PC-3 (cell line): ENCODE measurements around the gene SMC1A. TPM values are rescaled to one million over a fixed set of nuclear protein-coding genes. Genes with fewer than 3 reads are reported as not detected.

Experiments used
- ATAC-seq: fragments of 200-7000 bp; cut with Tn5 transposase; 2 replicates; pipeline ENCODE4 v1.9.1; 2020; ENCODE audit warnings: mild to moderate bottlenecking, moderate library complexity
- BruUV-seq: library from RNA; stranded (reverse); fragments of 400-500 nt; replicated peaks from 2 replicates; lab custom pipeline; 2021; lab: Mats Ljungman, UMichigan
- CTCF ChIA-PET: fragments of 300-600 bp; sonication (Branson Sonifier 250); formaldehyde crosslinking; loops from one replicate; lab custom pipeline; 2022; ENCODE audit warnings: antibody characterized with exemption; lab: Charles Lee
- POLR2A ChIA-PET: fragments of 300-600 bp; sonication (Branson Sonifier 250); formaldehyde crosslinking; loops from one replicate; lab custom pipeline; 2022; ENCODE audit warnings: antibody characterized with exemption; ENCODE audit not compliant: unreplicated experiment; lab: Charles Lee
- DNase-seq: peaks from one replicate; pipeline ENCODE4 v3.0.0-alpha.2; 2015
- H2AFZ ChIP-seq: fragments of 300-600 bp; sonication (generic); 2 replicates; pipeline ENCODE4 v1.6.0; 2016; ENCODE audit warnings: antibody characterized with exemption, low read length
- H3F3A ChIP-seq: fragments of 300-600 bp; sonication (generic); one replicate; pipeline ENCODE4 v1.6.0; 2017; ENCODE audit warnings: antibody characterized with exemption, low read length, control low read depth, mild to moderate bottlenecking; ENCODE audit not compliant: unreplicated experiment
- H3K27ac ChIP-seq: fragments of 300-600 bp; sonication (generic); 2 replicates; pipeline ENCODE4 v1.5.1; 2016; ENCODE audit warnings: mild to moderate bottlenecking, low read length
- H3K27me3 ChIP-seq: fragments of 300-600 bp; sonication (generic); 2 replicates; pipeline ENCODE4 v1.6.1; 2016; ENCODE audit warnings: low read length, mixed read lengths
- H3K36me3 ChIP-seq: fragments of 300-600 bp; sonication (generic); 2 replicates; pipeline ENCODE4 v1.6.1; 2016; ENCODE audit warnings: low read depth, mixed run types, low read length, mixed read lengths
- H3K4me1 ChIP-seq: fragments of 300-600 bp; sonication (generic); 2 replicates; pipeline ENCODE4 v1.5.1; 2016; ENCODE audit warnings: low read length; ENCODE audit not compliant: insufficient read depth
- H3K4me2 ChIP-seq: fragments of 300-600 bp; sonication (generic); 2 replicates; pipeline ENCODE4 v1.6.0; 2016; ENCODE audit warnings: low read length
- H3K4me3 ChIP-seq: fragments of 300-600 bp; sonication (generic); 2 replicates; pipeline ENCODE4 v1.5.1; 2016; ENCODE audit warnings: mild to moderate bottlenecking, low read length, mixed read lengths
- H3K79me2 ChIP-seq: fragments of 300-600 bp; sonication (generic); 2 replicates; pipeline ENCODE4 v1.6.1; 2017; ENCODE audit warnings: low read length, mixed read lengths
- H3K9ac ChIP-seq: fragments of 300-600 bp; sonication (generic); 2 replicates; pipeline ENCODE4 v1.6.0; 2016; ENCODE audit warnings: mild to moderate bottlenecking, low read length
- H3K9me2 ChIP-seq: fragments of 300-600 bp; sonication (generic); replicated peaks from 2 replicates; pipeline ENCODE4 v1.6.1; 2016; ENCODE audit warnings: mixed run types, low read length, mixed read lengths
- H3K9me3 ChIP-seq: fragments of 300-600 bp; sonication (generic); 2 replicates; pipeline ENCODE4 v1.6.1; 2016; ENCODE audit warnings: low read length, mixed read lengths
- H4K20me1 ChIP-seq: fragments of 300-600 bp; sonication (generic); 2 replicates; pipeline ENCODE4 v1.6.1; 2016; ENCODE audit warnings: low read length, mixed read lengths
- CTCF ChIP-seq: fragments of 300-600 bp; sonication (generic); conservative IDR thresholded peaks from 2 replicates; pipeline ENCODE4 v1.5.1; 2017; ENCODE audit warnings: antibody characterized with exemption, low read depth, mild to moderate bottlenecking, low read length
- EZH2 ChIP-seq: fragments of 300-600 bp; sonication (generic); IDR thresholded peaks from one replicate; pipeline ENCODE4 v1.6.1; 2017; ENCODE audit warnings: antibody characterized with exemption, mild to moderate bottlenecking, low read length; ENCODE audit not compliant: unreplicated experiment
- EZH2phosphoT487 ChIP-seq: fragments of 300-600 bp; sonication (generic); IDR thresholded peaks from 2 replicates; pipeline ENCODE4 v1.6.1; 2018; ENCODE audit warnings: mild to moderate bottlenecking, antibody characterized with exemption, low read length, borderline replicate concordance
- intact Hi-C: fragments of 100-400 bp; cut with micrococcal nuclease; formaldehyde crosslinking; loops from 2 replicates; pipeline ENCODE4 v1.9.0; 2023
- total RNA-seq: library from RNA; depleted of rRNA; stranded (reverse); fragments of >200 nt; gene quantifications from 2 replicates; pipeline ENCODE4 v1.2.3, GENCODE V29; 2014

Gene SMC1A
- total RNA-seq, 1 experiment from 2014 or later, result 47.6 TPM

GRCh38 chrX:53440621-53441517 is 18.4 kb upstream of the SMC1A start:
- Histone ChIP-seq H3K79me2 (no peaks in the 10 kb centered on the region), H3K27me3 (no peaks in the 10 kb centered on the region), H3K9me2 (no peaks in the 10 kb centered on the region), H3K4me1 (peaks cover 12% of the 10 kb centered on the region), H3K9me3 (no peaks in the 10 kb centered on the region), H3K27ac (peak overlapping the region; percentile 82), H3K4me3 (peak overlapping the region; percentile 68), H2AFZ (peak overlapping the region; percentile 92), H4K20me1 (no peaks in the 10 kb centered on the region), H3K36me3 (no peaks in the 10 kb centered on the region), H3K4me2 (peak overlapping the region; percentile 97), H3F3A (no peaks in the 10 kb centered on the region), H3K9ac (peak overlapping the region; percentile 76)
- ATAC-seq, result peak; percentile 55
- ChIA-PET POLR2A (no interaction called here), CTCF (interaction anchor here (0.5 to 0.6 kb wide), 2 partner anchors 39 to 114 kb away, joined by 3 to 6 read pairs; no protein-coding TSS in a partner anchor)
- no TSS peak for BruUV-seq
- intact Hi-C loops, result loop anchor here (2.0 kb wide), 1 partner anchor 18 kb away; the partner anchor contains the start of genes RIBC1 and SMC1A
- DNase-seq, result peak; percentile 72
- TF ChIP-seq CTCF (no peak), EZH2phosphoT487 (no peak), EZH2 (no peak)

- intact Hi-C loops, result loop anchor here (2.0 kb wide), 1 partner anchor 17 kb away; the partner anchor contains the start of genes RIBC1 and SMC1A
- peak overlapping the region; percentile 92 for H2AFZ ChIP-seq
- H3K9me3 ChIP-seq, result no peaks in the 10 kb centered on the region
- ChIA-PET CTCF (no interaction called here), POLR2A (interaction anchor here (1.3 kb wide), 1 partner anchor 18 kb away, joined by 3 read pairs; the partner anchor contains the start of gene SMC1A)
- peak; percentile 48 for DNase-seq
- peak; percentile 43 for ATAC-seq
- H3K9me2 ChIP-seq, result no peaks in the 10 kb centered on the region
- H3K36me3 ChIP-seq, result no peaks in the 10 kb centered on the region
- peak overlapping the region; percentile 82 for H3K27ac ChIP-seq
- peaks cover 12% of the 10 kb centered on the region for H3K4me1 ChIP-seq
- TF ChIP-seq CTCF (no peak), EZH2 (no peak)
- no peaks in the 10 kb centered on the region for H3F3A ChIP-seq
- H3K9ac ChIP-seq, result peak overlapping the region; percentile 76
- BruUV-seq, result no TSS peak
- H4K20me1 ChIP-seq, result no peaks in the 10 kb centered on the region
- no peaks in the 10 kb centered on the region for H3K27me3 ChIP-seq
- peak overlapping the region; percentile 97 for H3K4me2 ChIP-seq
- peak overlapping the region; percentile 68 for H3K4me3 ChIP-seq
- H3K79me2 ChIP-seq, result no peaks in the 10 kb centered on the region
Observed at GRCh38 chrX:53440101-53440500, 17.6 kb upstream of the SMC1A start.

GRCh38 chrX:53438832-53439230 is 16.4 kb upstream of the SMC1A start:
- no peak overlapping the region for H2AFZ ChIP-seq
- H3K9me2 ChIP-seq, result no peaks in the 10 kb centered on the region
- H3K9ac ChIP-seq, result no peak overlapping the region
- intact Hi-C loops, result loop anchor here (10.0 kb wide), 1 partner anchor 154 kb away; the partner anchor contains the start of gene IQSEC2
- no TSS peak for BruUV-seq
- no peaks in the 10 kb centered on the region for H3K36me3 ChIP-seq
- POLR2A ChIA-PET, result no interaction called here
- peaks cover 3% of the 10 kb centered on the region for H3K79me2 ChIP-seq
- no peaks in the 10 kb centered on the region for H3K9me3 ChIP-seq
- CTCF ChIA-PET, result no interaction called here
- H3F3A ChIP-seq, result no peaks in the 10 kb centered on the region
- no peak overlapping the region for H3K4me3 ChIP-seq
- H3K4me2 ChIP-seq, result no peak overlapping the region
- no peaks in the 10 kb centered on the region for H3K27me3 ChIP-seq
- TF ChIP-seq EZH2 (no peak), EZH2phosphoT487 (no peak), CTCF (no peak)
- H3K27ac ChIP-seq, result no peak overlapping the region
- DNase-seq, result no peak
- no peak for ATAC-seq
- H3K4me1 ChIP-seq, result peaks cover 19% of the 10 kb centered on the region
- H4K20me1 ChIP-seq, result no peaks in the 10 kb centered on the region
